CD14-positive monocyte (primary cell): Measurements from ENCODE around the gene DUOX2. TPM values are rescaled to one million over a fixed set of nuclear protein-coding genes. Genes with fewer than 3 reads are reported as not detected.

ENCODE experiments used
- DNase-seq, 3 donors: peaks; one replicate each; pipeline ENCODE4 v3.0.0-alpha.2; 2011 to 2022
- H2AFZ ChIP-seq: 2 replicates; pipeline ENCODE4 v1.6.0; 2012; ENCODE audit warnings: mild to moderate bottlenecking, low read depth, low read length, inconsistent platforms; ENCODE audit not compliant: insufficient read depth, poor library complexity, severe bottlenecking
- H3K27ac ChIP-seq, 2 donors: 1 replicate in 1 of 2; 2 replicates in 1 of 2; pipeline ENCODE4 v1.5.1; 2012 to 2013; ENCODE audit warnings: low read length in 2 of 2, control low read depth in 1 of 2, inconsistent platforms in 1 of 2, low read depth in 1 of 2, mild to moderate bottlenecking in 1 of 2
- H3K27me3 ChIP-seq, 2 donors: one replicate each; pipeline versions ENCODE4 v1.6.0 to v1.6.1; 2011 to 2013; ENCODE audit warnings: low read length in 2 of 2; ENCODE audit not compliant: control insufficient read depth in 2 of 2, insufficient read depth in 2 of 2
- H3K36me3 ChIP-seq, 2 donors: replicated peaks in 1 of 2; 1 replicate in 1 of 2; 2 replicates in 1 of 2; pipeline versions ENCODE4 v1.5.1 to v1.6.1; 2012 to 2013; ENCODE audit warnings: low read length in 2 of 2, control low read depth in 1 of 2, inconsistent platforms in 1 of 2, mild to moderate bottlenecking in 1 of 2; ENCODE audit not compliant: insufficient read depth in 2 of 2, control insufficient read depth in 1 of 2
- H3K4me1 ChIP-seq, 2 donors: 1 replicate in 1 of 2; 2 replicates in 1 of 2; pipeline versions ENCODE4 v1.5.1 to v1.6.1; 2012 to 2013; ENCODE audit warnings: low read length in 2 of 2, control low read depth in 1 of 2, inconsistent platforms in 1 of 2, mild to moderate bottlenecking in 1 of 2, moderate library complexity in 1 of 2; ENCODE audit not compliant: insufficient read depth in 2 of 2, control insufficient read depth in 1 of 2
- H3K4me2 ChIP-seq: replicated peaks from 2 replicates; pipeline ENCODE3; 2012; ENCODE audit warnings: low read length, moderate library complexity, mild to moderate bottlenecking; ENCODE audit not compliant: poor library complexity, severe bottlenecking; ENCODE audit errors: extremely low read depth
- H3K4me3 ChIP-seq, 3 experiments: fragments of 200-600 bp in 1 of 3; sonication (generic) in 1 of 3; replicated peaks in 1 of 3; 1 replicate in 2 of 3; 2 replicates in 1 of 3; pipeline ENCODE4 v1.5.1; 2011 to 2013; ENCODE audit warnings: low read length in 3 of 3, mild to moderate bottlenecking in 3 of 3, control low read depth in 2 of 3, low read depth in 2 of 3, inconsistent platforms in 1 of 3, moderate library complexity in 1 of 3
- H3K79me2 ChIP-seq: 2 replicates; pipeline ENCODE4 v1.6.0; 2012; ENCODE audit warnings: mild to moderate bottlenecking, control low read depth, inconsistent platforms, low read length, moderate library complexity; ENCODE audit not compliant: insufficient read depth
- H3K9ac ChIP-seq: 2 replicates; pipeline ENCODE4 v1.6.0; 2017; ENCODE audit warnings: low read length, mild to moderate bottlenecking; ENCODE audit not compliant: insufficient read depth, poor library complexity, severe bottlenecking
- H3K9me3 ChIP-seq, 2 donors: replicated peaks in 1 of 2; 1 replicate in 1 of 2; 2 replicates in 1 of 2; pipeline versions ENCODE4 v1.5.1 to v1.6.1; 2012 to 2013; ENCODE audit warnings: low read length in 2 of 2, control low read depth in 1 of 2; ENCODE audit not compliant: control insufficient read depth in 1 of 2, insufficient read depth in 1 of 2
- H4K20me1 ChIP-seq: 2 replicates; pipeline ENCODE4 v1.6.0; 2012; ENCODE audit warnings: mild to moderate bottlenecking, low read length, control low read depth, moderate library complexity; ENCODE audit not compliant: insufficient read depth
- H3K27ac Mint-ChIP-seq, 7 donors: one replicate each; pipeline ENCODE4 v1.8.0; 2020; ENCODE audit warnings: mild to moderate bottlenecking in 7 of 7, mixed read lengths in 7 of 7, moderate library complexity in 6 of 7, inconsistent platforms in 2 of 7
- H3K27me3 Mint-ChIP-seq, 3 donors: one replicate each; pipeline ENCODE4 v1.8.0; 2021 to 2022; ENCODE audit warnings: low read depth in 3 of 3, mild to moderate bottlenecking in 3 of 3, mixed read lengths in 3 of 3, moderate library complexity in 3 of 3, inconsistent platforms in 1 of 3
- H3K36me3 Mint-ChIP-seq, 2 donors: one replicate each; pipeline ENCODE4 v1.8.0; 2020; ENCODE audit warnings: mixed read lengths in 2 of 2, inconsistent platforms in 1 of 2, mild to moderate bottlenecking in 1 of 2
- H3K4me1 Mint-ChIP-seq: one replicate; pipeline ENCODE4 v1.8.0; 2020; ENCODE audit warnings: mild to moderate bottlenecking, mixed read lengths
- H3K4me3 Mint-ChIP-seq, 2 donors: one replicate each; pipeline ENCODE4 v1.8.0; 2020; ENCODE audit warnings: mild to moderate bottlenecking in 2 of 2, mixed read lengths in 2 of 2, moderate library complexity in 1 of 2
- H3K9me3 Mint-ChIP-seq, 7 donors: one replicate each; pipeline ENCODE4 v1.8.0; 2020 to 2022; ENCODE audit warnings: mixed read lengths in 7 of 7, mild to moderate bottlenecking in 6 of 7, moderate library complexity in 6 of 7, inconsistent platforms in 2 of 7
- CTCF ChIP-seq: fragments of 200-600 bp; IDR thresholded peaks from one replicate; pipeline ENCODE4 v1.8.0; 2022; ENCODE audit warnings: antibody characterized with exemption, mild to moderate bottlenecking
- WGBS: methylation state at CpG from one replicate; pipeline ENCODE4 v1.1.5; 2013; ENCODE audit warnings: missing lambda C conversion rate; ENCODE audit not compliant: insufficient coverage; 5-methylcytosine and 5-hydroxymethylcytosine counted together
- intact Hi-C, 2 donors: fragments of 100-400 bp; cut with micrococcal nuclease; formaldehyde crosslinking; loops; one replicate each; pipeline versions ENCODE4 v1.15.0 to v1.15.1; 2023
- polyA plus RNA-seq, 3 donors: library from polyadenylated mRNA; depleted of rRNA in 1 of 3; unstranded in 2 of 3; stranded (reverse) in 1 of 3; fragments of 300-500 nt in 2 of 3; fragments of >200 nt in 1 of 3; fragmentation: Illumina TruSeq in 2 of 3; gene quantifications; 1 replicate in 2 of 3; 2 replicates in 1 of 3; pipeline ENCODE4 v1.2.3, GENCODE V29; 2012 to 2021

Gene DUOX2
- polyA plus RNA-seq, 3 donors: 0.01 TPM; not detected in 2

- H3K36me3 ChIP-seq: no peaks in the 10 kb centered on the region
- no peak overlapping the region for H3K4me3 Mint-ChIP-seq
- H3K4me3 ChIP-seq: no peak overlapping the region
- H3K27me3 ChIP-seq: no peaks in the 10 kb centered on the region
- no peaks in the 10 kb centered on the region for H4K20me1 ChIP-seq
- intact Hi-C loops: no loop called here
- peaks cover 0 to 3% (median 0%) of the 10 kb centered on the region in 7 donors for H3K9me3 Mint-ChIP-seq
- DNase-seq: no peak
- no peaks in the 10 kb centered on the region for H3K4me1 Mint-ChIP-seq
- no peaks in the 10 kb centered on the region for H3K79me2 ChIP-seq
- no peaks in the 10 kb centered on the region for H3K4me1 ChIP-seq
- TF ChIP-seq CTCF: no peak
- peaks cover 0 to 7% of the 10 kb centered on the region in 2 donors for H3K36me3 Mint-ChIP-seq
- H3K9ac ChIP-seq: no peak overlapping the region
- no peak overlapping the region for H2AFZ ChIP-seq
- 97% methylated on average over 6 of the region's 6 CpGs for WGBS
- H3K27ac ChIP-seq: no peak overlapping the region
- no peak overlapping the region for H3K4me2 ChIP-seq
- no peak overlapping the region for H3K27ac Mint-ChIP-seq
- no peaks in the 10 kb centered on the region for H3K9me3 ChIP-seq
- peaks cover 3 to 7% (median 6%) of the 10 kb centered on the region in 3 donors for H3K27me3 Mint-ChIP-seq
Measured at GRCh38 chr15:45150997-45151396, 37.0 kb upstream of the DUOX2 start.

- WGBS: 96% methylated on average over 5 of the region's 6 CpGs
- Histone ChIP-seq H3K9me3 (no peaks in the 10 kb centered on the region), H3K9ac (no peak overlapping the region), H3K79me2 (no peaks in the 10 kb centered on the region), H3K27me3 (no peaks in the 10 kb centered on the region), H2AFZ (no peak overlapping the region), H3K4me3 (no peak overlapping the region), H3K36me3 (no peaks in the 10 kb centered on the region), H3K27ac (no peak overlapping the region), H4K20me1 (no peaks in the 10 kb centered on the region), H3K4me2 (no peak overlapping the region), H3K4me1 (no peaks in the 10 kb centered on the region)
- Mint-ChIP-seq H3K4me3 (no peak overlapping the region), H3K36me3 (peaks cover 0 to 7% of the 10 kb centered on the region in 2 donors), H3K27ac (no peak overlapping the region), H3K4me1 (no peaks in the 10 kb centered on the region), H3K27me3 (peaks cover 3 to 7% (median 6%) of the 10 kb centered on the region in 3 donors), H3K9me3 (peaks cover 0 to 3% (median 0%) of the 10 kb centered on the region in 7 donors)
- DNase-seq: no peak
- no peak for TF ChIP-seq CTCF
- intact Hi-C loops: no loop called here
Measured at GRCh38 chr15:45150481-45150880, 36.5 kb upstream of the DUOX2 start.
